ENCODE data around the gene TNXB. TPM values are rescaled to one million over a fixed set of nuclear protein-coding genes. Genes with fewer than 3 reads are reported as not detected.
"Not testable (repeated sequence)": the region's sequence is repeated elsewhere in the genome, so short reads cannot be mapped to it uniquely, and the experiment has no call there.

Gene TNXB
- total RNA-seq, 2 experiments from 2014 or later, result 0.43 to 1.2 TPM

GRCh38 chr6:32148289-32149091 lies 39.4 kb upstream of the TNXB start:
- Mint-ChIP-seq H3K4me3 (peak overlapping the region; percentile 73), H3K27ac (peak overlapping the region; percentile 80), H3K9me3 (no peaks in the 10 kb centered on the region), H3K36me3 (peaks cover 4% of the 10 kb centered on the region), H3K27me3 (peaks cover 21% of the 10 kb centered on the region), H3K4me1 (peaks cover 40% of the 10 kb centered on the region)
- DNase-seq, result peak; percentile 70

DNA sequence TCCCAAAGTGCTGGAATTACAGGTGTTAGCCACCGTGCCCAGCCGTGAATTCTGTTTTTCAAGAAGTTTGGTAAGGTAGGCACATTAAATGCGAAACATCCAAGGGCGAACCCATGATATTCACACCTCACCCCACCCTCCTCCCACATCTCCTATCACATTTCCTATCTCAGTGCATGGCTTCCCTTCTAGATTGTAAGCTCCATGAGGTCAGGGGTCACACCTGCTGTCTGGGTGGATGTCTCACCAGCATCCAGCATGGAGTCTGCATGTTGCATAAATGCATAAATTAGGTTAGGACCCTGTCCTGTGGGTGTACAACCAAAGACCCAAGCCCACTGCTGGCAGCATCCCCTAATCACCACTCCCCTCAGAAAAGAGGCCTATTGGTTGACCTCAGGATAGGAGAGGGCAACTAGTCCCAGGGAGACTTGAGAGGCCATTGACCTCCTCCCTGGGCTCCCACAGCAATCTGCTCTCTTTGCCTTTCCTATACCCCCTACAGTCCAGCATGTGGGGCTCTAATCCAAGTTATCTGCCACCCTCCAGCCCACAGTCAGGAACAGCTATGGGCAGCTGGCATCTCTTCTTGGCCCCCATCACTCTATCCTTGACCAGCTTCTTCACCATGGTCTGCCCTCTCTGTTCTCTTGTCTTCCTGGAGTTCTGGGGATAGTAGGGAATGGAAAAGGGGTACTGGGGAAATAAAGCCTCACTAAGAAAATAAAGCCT lies 38.4 kb upstream of the TNXB start:
- no peaks in the 10 kb centered on the region for H3K9me3 Mint-ChIP-seq
- no peak overlapping the region for H3K4me3 Mint-ChIP-seq
- H3K27me3 Mint-ChIP-seq, result peaks cover 21% of the 10 kb centered on the region
- H3K4me1 Mint-ChIP-seq, result peaks cover 32% of the 10 kb centered on the region
- no peak for DNase-seq
- peaks cover 4% of the 10 kb centered on the region for H3K36me3 Mint-ChIP-seq
- no peak overlapping the region for H3K27ac Mint-ChIP-seq

GRCh38 chr6:32146687-32147086 lies 37.5 kb upstream of the TNXB start:
- peaks cover 21% of the 10 kb centered on the region for H3K27me3 Mint-ChIP-seq
- no peak overlapping the region for H3K27ac Mint-ChIP-seq
- no peaks in the 10 kb centered on the region for H3K9me3 Mint-ChIP-seq
- peaks cover 4% of the 10 kb centered on the region for H3K36me3 Mint-ChIP-seq
- no peak for DNase-seq
- H3K4me3 Mint-ChIP-seq, result no peak overlapping the region
- peaks cover 26% of the 10 kb centered on the region for H3K4me1 Mint-ChIP-seq

- Mint-ChIP-seq H3K4me1 (peaks cover 24% of the 10 kb centered on the region), H3K27me3 (peaks cover 21% of the 10 kb centered on the region), H3K9me3 (no peaks in the 10 kb centered on the region), H3K4me3 (no peak overlapping the region), H3K36me3 (peaks cover 4% of the 10 kb centered on the region), H3K27ac (no peak overlapping the region)
- DNase-seq, result no peak
Measured at GRCh38 chr6:32146287-32146686, 37.1 kb upstream of the TNXB start.

DNA sequence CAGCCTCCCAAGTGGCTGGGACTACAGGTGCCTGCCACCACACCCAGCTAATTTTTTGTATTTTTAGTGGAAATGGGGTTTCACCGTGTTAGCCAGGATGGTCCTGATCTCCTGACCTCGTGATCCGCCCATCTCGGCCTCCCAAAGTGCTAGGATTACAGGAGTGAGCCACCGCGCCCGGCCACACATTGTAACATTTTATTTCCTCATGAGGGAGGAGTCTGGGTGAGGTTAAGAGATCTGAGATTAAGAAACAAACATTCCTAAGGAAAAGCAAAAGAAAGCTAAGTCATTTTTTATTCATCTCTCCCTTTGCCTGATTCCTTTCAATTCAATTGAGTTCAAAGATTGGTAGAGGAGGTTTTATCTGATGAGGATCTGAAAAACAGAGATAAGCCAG lies 35.1 kb upstream of the TNXB start:
- H3K36me3 Mint-ChIP-seq, H3K4me3 Mint-ChIP-seq, H3K9me3 Mint-ChIP-seq, H3K27ac Mint-ChIP-seq, DNase-seq: not testable (repeated sequence)
- Mint-ChIP-seq H3K4me1 (peaks cover 11% of the 10 kb centered on the region), H3K27me3 (peaks cover 15% of the 10 kb centered on the region)

DNA sequence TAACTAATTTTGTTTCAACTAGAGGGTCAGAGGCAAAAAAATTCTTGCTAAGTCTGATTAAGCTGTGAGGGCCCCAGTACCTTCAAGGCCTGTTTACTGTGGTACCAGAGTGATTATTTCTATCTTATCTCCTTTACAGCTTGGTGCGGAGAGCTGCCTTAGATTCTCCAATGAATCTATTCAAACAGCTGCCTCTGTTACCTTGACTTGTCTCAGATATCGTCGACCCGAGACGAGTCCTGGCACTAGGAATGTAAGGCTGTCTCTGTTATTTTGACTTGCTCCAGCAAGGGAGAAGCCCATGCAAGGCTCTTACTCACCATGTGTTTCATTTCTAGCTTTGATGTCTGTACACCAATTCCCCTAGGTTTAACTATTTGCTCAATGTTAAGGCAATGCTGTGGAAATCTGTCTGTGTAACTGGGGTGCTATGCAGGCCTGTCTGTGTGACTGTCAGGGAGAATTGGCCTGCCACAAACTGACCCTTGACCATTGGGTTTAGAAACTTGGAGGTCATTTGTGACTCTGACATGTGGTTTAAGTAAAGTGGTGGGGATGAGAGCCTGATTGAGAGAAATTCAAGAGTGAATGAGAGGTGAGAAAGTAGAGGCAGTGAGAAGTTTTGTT lies 31.4 kb upstream of the TNXB start:
- no peaks in the 10 kb centered on the region for H3K36me3 Mint-ChIP-seq
- H3K4me1 Mint-ChIP-seq, result no peaks in the 10 kb centered on the region
- H3K27ac Mint-ChIP-seq, result no peak overlapping the region
- peaks cover 3% of the 10 kb centered on the region for H3K27me3 Mint-ChIP-seq
- H3K9me3 Mint-ChIP-seq, result no peaks in the 10 kb centered on the region
- no peak for DNase-seq
- no peak overlapping the region for H3K4me3 Mint-ChIP-seq

DNA sequence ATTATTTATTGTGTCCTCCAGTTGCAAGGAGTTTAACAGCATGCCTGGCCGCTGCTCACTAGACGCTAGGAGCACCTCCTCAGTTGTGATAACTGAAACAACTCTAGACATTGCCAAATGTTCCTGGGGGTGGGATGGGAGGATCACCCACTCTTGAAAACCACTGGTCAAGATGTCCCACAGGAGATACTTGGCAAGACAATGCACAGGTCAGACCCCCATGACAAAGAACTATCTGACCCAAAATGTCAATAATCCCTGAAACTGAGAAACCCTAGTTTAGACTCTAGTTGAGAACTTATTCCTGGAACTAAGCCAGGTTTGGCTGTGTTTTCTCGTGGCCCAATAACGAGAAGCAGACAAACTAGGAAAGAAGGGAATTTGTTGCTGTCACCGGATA lies 30.5 kb upstream of the TNXB start:
- H3K4me1 Mint-ChIP-seq, result no peaks in the 10 kb centered on the region

GRCh38 chr6:32137454-32137853 lies 28.3 kb upstream of the TNXB start:
- DNase-seq, result no peak
- Mint-ChIP-seq H3K27me3 (peaks cover 3% of the 10 kb centered on the region), H3K4me3 (no peak overlapping the region), H3K36me3 (no peaks in the 10 kb centered on the region), H3K4me1 (no peaks in the 10 kb centered on the region), H3K9me3 (no peaks in the 10 kb centered on the region), H3K27ac (no peak overlapping the region)

More for the DNA sequence above, 30.5 kb upstream of the TNXB start:
- Mint-ChIP-seq H3K4me3 (no peak overlapping the region), H3K27ac (no peak overlapping the region), H3K36me3 (no peaks in the 10 kb centered on the region), H3K9me3 (no peaks in the 10 kb centered on the region), H3K27me3 (peaks cover 3% of the 10 kb centered on the region)
- no peak for DNase-seq

- H3K4me3 Mint-ChIP-seq, result no peak overlapping the region
- H3K9me3 Mint-ChIP-seq, result no peaks in the 10 kb centered on the region
- no peak overlapping the region for H3K27ac Mint-ChIP-seq
- H3K27me3 Mint-ChIP-seq, result no peaks in the 10 kb centered on the region
- no peak for DNase-seq
- peaks cover 10% of the 10 kb centered on the region for H3K4me1 Mint-ChIP-seq
- H3K36me3 Mint-ChIP-seq, result no peaks in the 10 kb centered on the region
Measured at GRCh38 chr6:32133786-32134185, 24.6 kb upstream of the TNXB start.

DNA sequence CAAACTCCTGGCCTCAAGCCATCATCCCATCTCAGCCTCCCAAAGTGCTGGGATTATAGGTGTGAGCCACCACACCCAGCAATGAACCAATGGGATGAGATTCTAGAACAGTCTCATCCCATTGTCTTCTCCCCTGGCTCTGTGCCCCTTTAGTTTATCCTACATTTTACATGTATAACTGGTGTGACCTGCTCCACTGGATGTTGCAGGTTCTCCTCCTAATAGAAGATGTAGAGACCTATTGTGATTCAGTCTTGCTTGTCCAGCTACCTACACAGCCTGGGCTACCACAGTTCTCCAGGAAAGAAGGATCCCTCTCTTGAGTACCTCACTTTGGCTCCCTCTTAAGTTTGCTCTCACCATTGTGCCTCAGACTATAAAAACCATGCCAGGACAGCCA lies 23.0 kb upstream of the TNXB start:
- no peak overlapping the region for H3K4me3 Mint-ChIP-seq
- H3K36me3 Mint-ChIP-seq, result peaks cover 2% of the 10 kb centered on the region
- DNase-seq, result no peak
- no peaks in the 10 kb centered on the region for H3K9me3 Mint-ChIP-seq
- no peaks in the 10 kb centered on the region for H3K27me3 Mint-ChIP-seq
- peaks cover 19% of the 10 kb centered on the region for H3K4me1 Mint-ChIP-seq
- no peak overlapping the region for H3K27ac Mint-ChIP-seq

- Mint-ChIP-seq H3K4me3 (no peak overlapping the region), H3K27me3 (no peaks in the 10 kb centered on the region), H3K4me1 (peaks cover 24% of the 10 kb centered on the region), H3K27ac (no peak overlapping the region), H3K9me3 (no peaks in the 10 kb centered on the region), H3K36me3 (peaks cover 2% of the 10 kb centered on the region)
- no peak for DNase-seq
Measured at GRCh38 chr6:32131439-32131948, 22.4 kb upstream of the TNXB start.

DNA sequence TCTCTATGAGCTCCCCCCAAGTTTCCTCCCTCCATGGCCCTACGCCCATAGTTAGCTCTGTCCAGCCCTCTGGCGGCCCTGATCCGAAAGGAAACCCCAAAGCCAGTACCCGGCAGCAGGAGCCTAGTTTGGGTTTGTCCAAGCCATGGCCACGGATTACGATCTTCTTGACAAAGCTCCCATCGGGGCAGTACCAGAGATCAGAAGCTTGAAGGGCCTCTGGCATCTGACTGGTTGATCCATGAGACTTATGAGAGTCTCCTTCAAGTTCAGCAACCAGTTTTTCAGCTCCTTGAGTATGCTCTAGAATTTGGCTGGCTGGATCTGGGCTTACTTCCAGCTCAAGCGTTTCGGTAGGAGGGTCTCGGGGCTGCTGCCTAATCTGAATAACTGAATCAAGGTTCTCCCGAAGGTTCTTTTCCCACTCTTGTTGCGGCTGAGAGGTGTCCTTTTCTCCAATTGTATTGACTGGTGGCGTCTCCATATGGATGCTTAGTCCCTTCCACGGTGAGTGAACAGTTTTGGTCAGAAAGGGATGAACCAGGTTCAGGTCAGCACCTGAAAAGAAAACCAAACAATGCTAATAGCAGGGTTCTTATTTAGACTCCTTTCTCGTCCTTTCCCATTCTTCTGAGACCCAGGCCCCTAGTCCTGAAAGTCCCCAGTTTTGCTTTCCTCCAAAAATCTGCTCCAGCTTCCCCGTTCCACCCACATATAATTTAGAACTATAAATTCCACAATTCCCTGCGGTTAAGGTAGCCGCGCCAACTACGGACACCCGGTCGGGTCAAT lies 20.4 kb upstream of the TNXB start:
- DNase-seq, result no peak
- Mint-ChIP-seq H3K36me3 (peaks cover 2% of the 10 kb centered on the region), H3K9me3 (no peaks in the 10 kb centered on the region), H3K4me3 (peak overlapping the region; percentile 99), H3K27ac (peak overlapping the region; percentile 94), H3K4me1 (peaks cover 28% of the 10 kb centered on the region), H3K27me3 (no peaks in the 10 kb centered on the region)

DNA sequence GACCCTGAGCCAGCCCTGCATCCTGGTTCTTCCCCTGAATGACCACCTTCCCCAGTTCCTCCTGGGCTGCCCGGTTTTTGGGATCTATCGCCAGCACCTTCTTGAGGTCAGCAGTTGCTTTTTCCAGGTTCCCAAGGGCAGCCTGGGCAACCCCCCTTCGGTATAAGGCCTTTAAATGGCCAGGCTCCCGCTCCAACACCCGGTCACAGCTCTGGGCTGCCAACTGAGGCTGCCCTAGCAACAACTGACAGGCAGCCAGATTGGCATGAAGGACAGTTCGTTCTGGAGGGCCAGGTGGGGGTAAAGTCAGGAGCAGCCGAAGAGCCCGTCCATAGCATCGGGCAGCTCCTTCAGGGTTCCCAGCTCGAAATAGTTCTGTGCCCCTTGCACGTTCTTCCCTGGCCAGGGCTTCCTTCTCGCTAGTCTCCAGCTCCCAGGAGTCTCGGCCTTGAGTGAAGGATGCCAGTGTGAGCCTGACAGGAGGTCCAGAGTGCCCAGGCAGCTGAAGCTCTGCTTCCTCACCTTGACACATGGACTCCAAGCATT lies 19.7 kb upstream of the TNXB start:
- H3K9me3 Mint-ChIP-seq, result no peaks in the 10 kb centered on the region
- H3K27me3 Mint-ChIP-seq, result no peaks in the 10 kb centered on the region
- DNase-seq, result no peak
- H3K36me3 Mint-ChIP-seq, result peaks cover 2% of the 10 kb centered on the region
- H3K4me3 Mint-ChIP-seq, result peak overlapping the region; percentile 99
- H3K4me1 Mint-ChIP-seq, result peaks cover 28% of the 10 kb centered on the region
- H3K27ac Mint-ChIP-seq, result peak overlapping the region; percentile 96

All from activated naive CD8-positive, alpha-beta T cell treated with anti-CD3 and anti-CD28 coated beads for 36 hours (primary cell).